GM12801 (cell line): ENCODE data around the gene GALNTL6.

Experiments used
- TF ChIP-seq, protein P1 (sequence below): IDR thresholded peaks from one replicate; pipeline ENCODE4 v1.5.1; 2011; ENCODE audit warnings: control low read depth; ENCODE audit not compliant: insufficient read length; ENCODE audit errors: extremely low read depth

GALNTL6 gene

DNA sequence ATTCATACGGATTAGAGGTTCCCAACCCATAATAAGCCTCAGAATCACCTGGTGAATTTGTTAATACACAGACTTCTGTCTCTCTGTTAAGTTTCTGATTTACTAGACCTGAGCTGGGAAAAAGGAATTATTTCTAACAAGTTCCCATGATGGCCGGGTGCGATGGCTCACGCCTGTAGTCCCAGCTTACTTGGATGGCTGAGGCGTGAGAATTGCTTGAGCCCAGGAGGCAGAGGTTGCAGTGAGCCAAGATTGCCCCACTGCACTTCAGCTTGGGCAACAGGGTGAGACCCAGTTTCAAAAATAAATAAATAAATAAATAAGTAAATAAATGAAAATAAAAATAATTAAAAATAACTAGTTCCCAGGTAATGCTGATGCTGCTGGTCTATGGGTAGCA lies 412.3 kb downstream of the GALNTL6 start:
- TF ChIP-seq, protein P1, sequence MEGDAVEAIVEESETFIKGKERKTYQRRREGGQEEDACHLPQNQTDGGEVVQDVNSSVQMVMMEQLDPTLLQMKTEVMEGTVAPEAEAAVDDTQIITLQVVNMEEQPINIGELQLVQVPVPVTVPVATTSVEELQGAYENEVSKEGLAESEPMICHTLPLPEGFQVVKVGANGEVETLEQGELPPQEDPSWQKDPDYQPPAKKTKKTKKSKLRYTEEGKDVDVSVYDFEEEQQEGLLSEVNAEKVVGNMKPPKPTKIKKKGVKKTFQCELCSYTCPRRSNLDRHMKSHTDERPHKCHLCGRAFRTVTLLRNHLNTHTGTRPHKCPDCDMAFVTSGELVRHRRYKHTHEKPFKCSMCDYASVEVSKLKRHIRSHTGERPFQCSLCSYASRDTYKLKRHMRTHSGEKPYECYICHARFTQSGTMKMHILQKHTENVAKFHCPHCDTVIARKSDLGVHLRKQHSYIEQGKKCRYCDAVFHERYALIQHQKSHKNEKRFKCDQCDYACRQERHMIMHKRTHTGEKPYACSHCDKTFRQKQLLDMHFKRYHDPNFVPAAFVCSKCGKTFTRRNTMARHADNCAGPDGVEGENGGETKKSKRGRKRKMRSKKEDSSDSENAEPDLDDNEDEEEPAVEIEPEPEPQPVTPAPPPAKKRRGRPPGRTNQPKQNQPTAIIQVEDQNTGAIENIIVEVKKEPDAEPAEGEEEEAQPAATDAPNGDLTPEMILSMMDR = no peak

DNA sequence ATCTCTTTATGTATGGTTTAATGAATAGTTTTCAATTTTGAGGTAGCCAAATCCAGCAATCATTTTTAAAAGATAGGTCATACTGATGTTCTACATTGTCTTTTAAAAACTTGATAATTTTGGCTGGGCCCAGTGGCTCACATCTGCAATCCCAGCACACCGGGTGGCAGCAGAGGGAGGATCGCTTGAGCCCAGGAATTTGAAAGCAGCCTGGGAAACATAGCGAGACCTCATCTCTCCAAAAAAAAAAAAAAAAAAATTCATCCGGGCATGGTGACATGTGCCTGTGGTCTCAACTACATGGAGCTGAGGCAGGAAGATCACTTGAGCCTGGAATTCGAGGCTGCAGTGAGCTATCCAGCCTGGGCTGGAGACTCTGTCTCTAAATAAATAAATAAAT lies 419.8 kb downstream of the GALNTL6 start:
- TF ChIP-seq, protein P1 = no peak

GRCh38 chr4:172243551-172243950 lies 430.3 kb downstream of the GALNTL6 start:
- TF ChIP-seq, protein P1 = no peak

- TF ChIP-seq, protein P1 = no peak
Measured at GRCh38 chr4:172245516-172245915, 432.3 kb downstream of the GALNTL6 start.

- TF ChIP-seq, protein P1 = no peak
Measured at GRCh38 chr4:172253409-172253808, 440.2 kb downstream of the GALNTL6 start.

DNA sequence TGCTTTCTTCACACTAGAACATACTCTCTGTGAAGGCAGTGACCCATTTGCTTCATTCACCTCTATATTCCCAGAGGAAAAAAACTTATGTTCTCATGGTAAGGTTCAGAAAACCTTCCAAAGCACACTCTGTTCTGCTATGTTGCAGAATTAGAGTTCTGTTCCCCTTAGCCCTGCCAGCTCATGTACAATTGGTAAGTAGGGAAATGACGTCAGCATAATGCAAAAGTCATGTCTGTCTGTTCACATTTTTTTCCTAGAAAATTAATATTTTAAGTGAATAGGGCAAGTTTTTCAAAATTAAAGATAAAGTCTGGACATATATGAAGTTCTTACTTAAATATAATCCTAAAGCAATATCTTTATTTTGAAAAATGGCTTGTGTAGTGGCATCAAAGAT lies 443.6 kb downstream of the GALNTL6 start:
- TF ChIP-seq, protein P1 = no peak

- TF ChIP-seq, protein P1 = no peak
Measured at GRCh38 chr4:172270397-172270796, 457.2 kb downstream of the GALNTL6 start.

DNA sequence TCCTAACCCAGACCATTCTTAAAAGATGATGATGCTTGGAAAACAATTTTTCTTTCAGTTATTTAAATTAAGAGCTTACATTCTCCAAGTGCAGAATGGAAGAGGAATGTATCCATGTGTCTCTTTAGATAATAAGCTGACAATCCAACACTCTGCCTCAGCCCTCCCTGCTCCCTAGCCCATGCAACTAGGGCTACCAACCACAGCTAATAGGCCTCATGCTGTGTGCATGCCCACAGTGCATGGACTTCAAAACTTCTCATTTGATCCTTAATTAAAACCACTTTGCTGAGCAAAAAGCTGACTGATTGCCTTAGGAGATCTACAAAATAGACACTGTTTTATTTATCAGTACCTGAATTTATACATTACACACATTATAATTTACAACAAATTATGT lies 473.9 kb downstream of the GALNTL6 start:
- TF ChIP-seq, protein P1 = no peak
